Endothelial cell of umbilical vein (primary cell): ENCODE results near the gene PCDHGA8. TPM values are rescaled to one million over a fixed set of nuclear protein-coding genes. Genes with fewer than 3 reads are reported as not detected.
A peak's percentile ranks its signal among the peaks of the same experiment; 100 is the strongest.
"Not testable (repeated sequence)": the region's sequence is repeated elsewhere in the genome, so short reads cannot be mapped to it uniquely, and the experiment has no call there.

Experiments used
- BruUV-seq: library from RNA; stranded (reverse); fragments of 400-500 nt; replicated peaks from 2 replicates; lab custom pipeline; 2021; lab: Mats Ljungman, UMichigan
- CTCF ChIA-PET: fragments of 300-600, 350-600 bp; sonication (Branson Sonifier 250); formaldehyde crosslinking; loops from one replicate; lab custom pipeline; 2021; ENCODE audit warnings: antibody characterized with exemption, inconsistent platforms; lab: Charles Lee
- POLR2A ChIA-PET: fragments of 300-600, 350-600 bp; sonication (Branson Sonifier 250); formaldehyde crosslinking; loops from one replicate; lab custom pipeline; 2021; ENCODE audit warnings: antibody characterized with exemption, inconsistent platforms; lab: Charles Lee
- DNase-seq: peaks from one replicate; pipeline ENCODE4 v3.0.0-alpha.2; 2011; ENCODE audit warnings: low read depth, low spot score
- FAIRE-seq: peaks from 2 replicates; lab custom pipeline; 2011; peaks lifted over from hg19 to GRCh38; lab: Jason Lieb, UNC
- H2AFZ ChIP-seq: 2 replicates; pipeline ENCODE4 v1.6.0; 2012; ENCODE audit warnings: low read depth, low read length, control low read depth, inconsistent platforms
- H3K27ac ChIP-seq: 2 replicates; pipeline ENCODE4 v1.5.1; 2011; ENCODE audit warnings: low read depth, mild to moderate bottlenecking, control low read depth, low read length, moderate library complexity; ENCODE audit not compliant: insufficient read depth
- H3K27me3 ChIP-seq, 2 experiments: 2 replicates each; pipeline versions ENCODE4 v1.6.0 to v1.6.1; 2011; ENCODE audit warnings: low read length in 2 of 2, mixed read lengths in 1 of 2; ENCODE audit not compliant: control insufficient read depth in 2 of 2, insufficient read depth in 2 of 2
- H3K36me3 ChIP-seq, 2 experiments: 2 replicates in 1 of 2; 3 replicates in 1 of 2; pipeline ENCODE4 v1.5.1; 2011; ENCODE audit warnings: low read length in 2 of 2, mild to moderate bottlenecking in 1 of 2, moderate library complexity in 1 of 2; ENCODE audit not compliant: control insufficient read depth in 2 of 2, insufficient read depth in 2 of 2; ENCODE audit errors: extremely low read depth in 1 of 2
- H3K4me1 ChIP-seq: 3 replicates; pipeline ENCODE4 v1.5.1; 2011; ENCODE audit warnings: mild to moderate bottlenecking, low read length; ENCODE audit not compliant: control insufficient read depth, insufficient read depth; ENCODE audit errors: extremely low read depth
- H3K4me2 ChIP-seq: 2 replicates; pipeline ENCODE4 v1.6.1; 2011; ENCODE audit warnings: low read length, control low read depth, mixed read lengths; ENCODE audit not compliant: insufficient read depth
- H3K4me3 ChIP-seq, 3 experiments: fragments of 200-600 bp in 1 of 3; sonication (generic), shearing (Covaris generic) in 1 of 3; replicated peaks in 1 of 3; 2 replicates each; pipeline ENCODE4 v1.5.1; 2011 to 2016; ENCODE audit warnings: control low read depth in 3 of 3, low read length in 3 of 3, mild to moderate bottlenecking in 2 of 3, inconsistent platforms in 1 of 3, low read depth in 1 of 3, moderate library complexity in 1 of 3; ENCODE audit not compliant: insufficient read depth in 1 of 3
- H3K79me2 ChIP-seq: 2 replicates; pipeline ENCODE4 v1.6.0; 2012; ENCODE audit warnings: low read length, inconsistent platforms; ENCODE audit not compliant: control insufficient read depth, insufficient read depth
- H3K9ac ChIP-seq: replicated peaks from 2 replicates; pipeline ENCODE3; 2011; ENCODE audit warnings: low read length, control low read depth; ENCODE audit not compliant: insufficient read depth; ENCODE audit errors: extremely low read depth
- H3K9me1 ChIP-seq: replicated peaks from 3 replicates; pipeline ENCODE4 v1.6.0; 2011; ENCODE audit warnings: mild to moderate bottlenecking, low read length; ENCODE audit not compliant: control insufficient read depth, insufficient read depth; ENCODE audit errors: extremely low read depth
- H3K9me3 ChIP-seq: replicated peaks from 2 replicates; pipeline ENCODE4 v1.5.1; 2012; ENCODE audit warnings: low read length, inconsistent platforms; ENCODE audit not compliant: control insufficient read depth, insufficient read depth
- H4K20me1 ChIP-seq: replicated peaks from 2 replicates; pipeline ENCODE3; 2011; ENCODE audit warnings: mild to moderate bottlenecking, low read length; ENCODE audit not compliant: control insufficient read depth, insufficient read depth; ENCODE audit errors: extremely low read depth
- CTCF ChIP-seq, 2 donors: IDR thresholded peaks; 1 replicate in 1 of 2; 2 replicates in 1 of 2; pipeline ENCODE4 v1.5.1; 2011; ENCODE audit warnings: low read length in 2 of 2, mild to moderate bottlenecking in 2 of 2, moderate library complexity in 2 of 2, control low read depth in 1 of 2, inconsistent platforms in 1 of 2, low read depth in 1 of 2; ENCODE audit not compliant: insufficient read depth in 1 of 2; ENCODE audit errors: extremely low read depth in 1 of 2
- EZH2 ChIP-seq: IDR thresholded peaks from 2 replicates; pipeline ENCODE4 v1.6.1; 2012; ENCODE audit warnings: borderline replicate concordance, low read depth, mild to moderate bottlenecking, moderate library complexity, low read length, inconsistent platforms; ENCODE audit not compliant: severe bottlenecking
- FOS ChIP-seq: IDR thresholded peaks from 2 replicates; pipeline ENCODE4 v1.6.1; 2011; ENCODE audit warnings: mild to moderate bottlenecking, low read length, moderate library complexity, borderline replicate concordance; ENCODE audit not compliant: insufficient read depth
- GATA2 ChIP-seq: IDR thresholded peaks from 2 replicates; pipeline ENCODE4 v1.7.0; 2011; ENCODE audit warnings: low read depth, mild to moderate bottlenecking, moderate library complexity, mixed read lengths, low read length; ENCODE audit not compliant: insufficient read length, insufficient read depth
- POLR2A ChIP-seq: IDR thresholded peaks from 2 replicates; pipeline ENCODE4 v1.6.1; 2012; ENCODE audit warnings: low read depth, mild to moderate bottlenecking, control low read depth, low read length
- dilution Hi-C: fragments of 300-500 bp; cut with MboI; formaldehyde crosslinking; loops from one replicate; pipeline ENCODE4 v1.15.0; 2019; ENCODE audit warnings: low sequenced_read_pairs; ENCODE audit not compliant: extremely low pct_ligation_motif_present
- intact Hi-C: fragments of 100-400 bp; cut with micrococcal nuclease; formaldehyde crosslinking; loops from one replicate; pipeline ENCODE4 v1.10.0; 2022
- polyA plus RNA-seq, 4 experiments: library from polyadenylated mRNA; depleted of rRNA in 3 of 4; stranded (reverse) in 3 of 4; unstranded in 1 of 4; fragments of >200 nt; gene quantifications; 2 replicates each; pipeline versions ENCODE4 v1.2.1 to v1.2.3, GENCODE V29; 2011 to 2012; ENCODE audit warnings: missing spikeins in 1 of 4
- total RNA-seq: library from RNA; stranded (reverse); gene quantifications from 2 replicates; pipeline ENCODE4 v1.2.3, GENCODE V29; 2021

PCDHGA8 gene
- total and polyA plus RNA-seq, 2 donors (not counting 3 experiments of a cell fraction or from before 2014, with no cell fraction given): 0.44 to 0.95 TPM

GRCh38 chr5:141431286-141431685, 38.9 kb downstream of the PCDHGA8 start:
- no peaks in the 10 kb centered on the region for H3K9me1 ChIP-seq
- peaks cover 25 to 40% of the 10 kb centered on the region in 2 experiments for H3K27me3 ChIP-seq
- no peak for FAIRE-seq
- H3K79me2 ChIP-seq: no peaks in the 10 kb centered on the region
- BruUV-seq: no TSS peak
- H3K9ac ChIP-seq: no peak overlapping the region
- H3K27ac ChIP-seq: no peak overlapping the region
- peaks cover 17% of the 10 kb centered on the region for H3K4me1 ChIP-seq
- POLR2A ChIA-PET: interaction anchor here (1.1 to 1.9 kb wide), 2 partner anchors 127 to 133 kb away, joined by 3 to 10 read pairs; no protein-coding TSS in a partner anchor
- DNase-seq: peak; percentile 33
- H4K20me1 ChIP-seq: no peaks in the 10 kb centered on the region
- CTCF ChIA-PET: interaction anchor here (1.2 to 6.8 kb wide), 26 partner anchors 10 to 239 kb away, joined by 3 to 308 read pairs (median 20); partner anchors contain the start of genes PCDHB10, PCDHGA10, PCDHGA11 and PCDHGA3
- peak overlapping the region; percentile 93 for H3K4me2 ChIP-seq
- H2AFZ ChIP-seq: peak overlapping the region; percentile 86
- TF ChIP-seq EZH2 (no peak), POLR2A (no peak), GATA2 (no peak), FOS (no peak), CTCF (IDR thresholded peaks at IDR 0.05; ENCODE audit: extremely low read depth in 1 of 2, insufficient read depth in 1 of 2, low read depth in 1 of 2, low read length in 2 of 2) (no peak)
- H3K9me3 ChIP-seq: no peaks in the 10 kb centered on the region
- intact Hi-C loops: no loop called here
- H3K4me3 ChIP-seq: peak overlapping the region in 2 of 3 experiments; percentile 40 to 67
- no peaks in the 10 kb centered on the region for H3K36me3 ChIP-seq
- dilution Hi-C loops: no loop called here

- H4K20me1 ChIP-seq, H3K9me3 ChIP-seq, FAIRE-seq, H3K9me1 ChIP-seq, H3K9ac ChIP-seq, BruUV-seq, H3K36me3 ChIP-seq, intact Hi-C loops, POLR2A ChIA-PET, H3K27ac ChIP-seq, dilution Hi-C loops, H3K79me2 ChIP-seq, H2AFZ ChIP-seq, H3K4me3 ChIP-seq, DNase-seq: not testable (repeated sequence)
- Histone ChIP-seq H3K4me2 (peak overlapping the region; percentile 93), H3K27me3 (peaks cover 20 to 32% of the 10 kb centered on the region in 2 experiments), H3K4me1 (peaks cover 17% of the 10 kb centered on the region)
- CTCF ChIA-PET: interaction anchor here (1.2 to 6.8 kb wide), 8 partner anchors 11 to 131 kb away, joined by 3 to 308 read pairs (median 63); partner anchors contain the start of genes PCDHGA11, PCDHGB7 and PCDHGC4
Observed at GRCh38 chr5:141432308-141432707, 39.9 kb downstream of the PCDHGA8 start.

- Histone ChIP-seq H3K27me3 (peaks cover 17 to 28% of the 10 kb centered on the region in 2 experiments), H3K4me1 (peaks cover 17% of the 10 kb centered on the region)
- H3K4me2 ChIP-seq, DNase-seq, BruUV-seq, H3K36me3 ChIP-seq, H4K20me1 ChIP-seq, H3K9me3 ChIP-seq, H3K9me1 ChIP-seq, H3K79me2 ChIP-seq, H2AFZ ChIP-seq, FAIRE-seq, H3K9ac ChIP-seq, POLR2A ChIA-PET, H3K4me3 ChIP-seq, intact Hi-C loops, H3K27ac ChIP-seq, dilution Hi-C loops: not testable (repeated sequence)
- CTCF ChIA-PET: interaction anchor here (1.2 to 6.8 kb wide), 6 partner anchors 11 to 131 kb away, joined by 3 to 308 read pairs (median 125); partner anchors contain the start of genes PCDHGA11 and PCDHGB7
Observed at GRCh38 chr5:141432726-141433125, 40.3 kb downstream of the PCDHGA8 start.
